Fibroblast of pulmonary artery (primary cell): ENCODE data around the gene GRIFIN.

ENCODE experiments used
- DNase-seq: peaks from one replicate; pipeline ENCODE4 v3.0.0-alpha.2; 2010; ENCODE audit warnings: low read depth
- H3K4me3 ChIP-seq: replicated peaks from 2 replicates; pipeline ENCODE4 v1.5.1; 2011; ENCODE audit warnings: low read depth, mild to moderate bottlenecking, control low read depth, low read length, moderate library complexity
- CTCF ChIP-seq: IDR thresholded peaks from 2 replicates; pipeline ENCODE4 v1.5.1; 2011; ENCODE audit warnings: mild to moderate bottlenecking, control low read depth, low read length, inconsistent platforms; ENCODE audit errors: missing control alignments

Gene GRIFIN

GRCh38 chr7:2476298-2476697 lies at the start of gene GRIFIN:
TSS of gene GRIFIN (minus strand) at chr7:2476398. CDS start at chr7:2476383, 15 bp downstream.
- DNase-seq, result no peak
- no peak within 1 kb of the TSS for H3K4me3 ChIP-seq

GRCh38 chr7:2524808-2525657 lies 48.8 kb upstream of the GRIFIN start:
- no peak for TF ChIP-seq CTCF
- no peak for DNase-seq
- H3K4me3 ChIP-seq, result no peak overlapping the region

More at GRCh38 chr7:2476298-2476697, at the start of gene GRIFIN:
- TF ChIP-seq CTCF, result no peak

GRCh38 chr7:2523941-2524807 lies 48.0 kb upstream of the GRIFIN start:
- H3K4me3 ChIP-seq, result no peak overlapping the region
- no peak for TF ChIP-seq CTCF
- DNase-seq, result peak; percentile 65

- TF ChIP-seq CTCF, result no peak
- H3K4me3 ChIP-seq, result no peak overlapping the region
- DNase-seq, result no peak
These were observed 47.3 kb upstream of the GRIFIN start for GRCh38 chr7:2523461-2523936.

GRCh38 chr7:2522780-2523433 lies 46.7 kb upstream of the GRIFIN start:
- no peak for TF ChIP-seq CTCF
- DNase-seq, result peak; percentile 79
- H3K4me3 ChIP-seq, result no peak overlapping the region

- DNase-seq, result peak; percentile 44
- no peak for TF ChIP-seq CTCF
- peak overlapping the region; percentile 53 for H3K4me3 ChIP-seq
These were observed 45.9 kb upstream of the GRIFIN start for GRCh38 chr7:2521952-2522591.
